Tibial nerve (tissue), 3 donors: Measurements from ENCODE around the gene GRPR.

Experiments used
- CTCF ChIP-seq, 5 experiments: fragments of 200-600 bp in 3 of 5; fragments of 450-650 bp in 2 of 5; sonication (generic) in 3 of 5; IDR thresholded peaks; one replicate each; pipeline ENCODE4 v1.5.1; 2016 to 2019; ENCODE audit warnings: antibody characterized with exemption in 5 of 5, mild to moderate bottlenecking in 3 of 5, moderate library complexity in 2 of 5
- POLR2A ChIP-seq, 2 donors: fragments of 450-650 bp; IDR thresholded peaks; one replicate each; pipeline ENCODE4 v1.6.1; 2017; ENCODE audit warnings: antibody characterized with exemption in 2 of 2, mild to moderate bottlenecking in 2 of 2, moderate library complexity in 2 of 2

GRCh38 chrX:16175329-16176061 lies 52.1 kb downstream of the GRPR start:
- TF ChIP-seq CTCF (IDR thresholded peaks at IDR 0.05), result no peak
- TF ChIP-seq POLR2A (IDR thresholded peaks at IDR 0.05), result no peak
